Activated CD8-positive, alpha-beta memory T cell treated with anti-CD3 and anti-CD28 coated beads for 48 hours (primary cell): ENCODE measurements around the gene HMCN2.

ENCODE experiments used
- DNase-seq, 3 experiments: peaks; one replicate each; pipeline ENCODE4 v3.0.0-alpha.2; 2020; ENCODE audit warnings: low read depth in 2 of 3, low spot score in 2 of 3

Gene HMCN2

GRCh38 chr9:130444565-130445221 is 179.1 kb downstream of the HMCN2 start, which contains the start of gene ASS1:
Gene ASS1 (plus strand): TSS chr9:130444961. CDS start chr9:130452229, 7,268 bp downstream.
- no peak for DNase-seq

GRCh38 chr9:130445268-130445983 is 179.9 kb downstream of the HMCN2 start:
- no peak for DNase-seq

GRCh38 chr9:130446101-130446861 is 180.7 kb downstream of the HMCN2 start:
- no peak for DNase-seq

GRCh38 chr9:130447193-130447816 is 181.7 kb downstream of the HMCN2 start:
- DNase-seq: no peak

- no peak for DNase-seq
Observed at GRCh38 chr9:130448035-130448624, 182.6 kb downstream of the HMCN2 start.

- no peak for DNase-seq
Observed at GRCh38 chr9:130448771-130449603, 183.4 kb downstream of the HMCN2 start.

- DNase-seq: no peak
Observed at GRCh38 chr9:130450344-130451003, 184.9 kb downstream of the HMCN2 start.

GRCh38 chr9:130451004-130451390 is 185.4 kb downstream of the HMCN2 start:
- DNase-seq: no peak

GRCh38 chr9:130451509-130452388 is 186.2 kb downstream of the HMCN2 start:
- DNase-seq: no peak

- DNase-seq: no peak
Observed at GRCh38 chr9:130452835-130453234, 187.3 kb downstream of the HMCN2 start.

- no peak for DNase-seq
Observed at GRCh38 chr9:130453487-130453886, 187.9 kb downstream of the HMCN2 start.

GRCh38 chr9:130454096-130454811 is 188.7 kb downstream of the HMCN2 start:
- no peak for DNase-seq

- no peak for DNase-seq
Observed at GRCh38 chr9:130454812-130455325, 189.3 kb downstream of the HMCN2 start.

- no peak for DNase-seq
Observed at GRCh38 chr9:130458027-130458803, 192.7 kb downstream of the HMCN2 start.

- DNase-seq: no peak
Observed at GRCh38 chr9:130458804-130459067, 193.2 kb downstream of the HMCN2 start.

- DNase-seq: no peak
Observed at GRCh38 chr9:130459151-130459550, 193.6 kb downstream of the HMCN2 start.

GRCh38 chr9:130459941-130460669 is 194.5 kb downstream of the HMCN2 start:
- no peak for DNase-seq
